Measurements from ENCODE around the gene ENO3. TPM values are rescaled to one million over a fixed set of nuclear protein-coding genes. Genes with fewer than 3 reads are reported as not detected.
A peak's percentile ranks its signal among the peaks of the same experiment; 100 is the strongest.

ENO3 gene
- total RNA-seq, 1 donor from 2014 or later: 0.82 TPM

DNA sequence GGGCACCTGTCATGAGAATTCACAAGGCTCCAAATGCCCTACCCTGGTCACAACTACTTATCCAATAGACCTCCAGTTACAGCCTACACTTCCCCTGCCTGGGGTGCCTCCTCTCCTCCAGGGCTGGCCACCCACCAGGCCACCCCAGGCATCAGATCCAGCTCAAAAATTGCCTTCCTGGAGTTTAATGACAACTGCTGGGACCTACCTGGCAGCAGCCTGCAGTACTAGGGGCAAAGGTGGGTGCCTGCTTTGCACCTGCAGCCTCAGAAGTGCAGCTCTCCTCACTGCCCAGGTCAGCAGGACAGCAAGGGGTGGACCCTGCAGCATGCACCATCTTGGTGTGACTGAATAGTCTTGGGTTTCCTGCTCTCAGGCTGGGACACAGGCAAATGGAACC is 15.3 kb upstream of the ENO3 start:
- DNase-seq (ENCODE audit: low spot score in 2 of 2) (no peak), FAIRE-seq (no peak)

DNA sequence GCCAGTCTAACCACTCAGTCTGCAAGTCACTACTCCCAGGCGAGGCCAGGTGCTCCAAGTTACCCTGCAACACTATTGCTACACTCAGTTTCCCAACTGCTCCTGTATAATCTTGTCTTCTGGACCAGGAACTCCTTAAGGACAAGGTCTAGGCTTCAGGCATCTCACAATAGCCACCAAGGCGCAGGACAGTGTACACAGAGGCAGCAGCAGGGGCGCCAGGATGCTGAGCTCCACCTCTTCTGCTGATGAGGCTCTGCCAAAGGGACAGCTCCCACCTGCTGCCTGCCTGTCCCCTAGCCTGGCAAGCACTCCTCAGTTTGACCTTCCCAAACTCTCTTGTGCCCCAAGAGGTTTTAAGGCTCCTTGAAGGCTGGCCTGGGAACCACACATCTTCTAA is 14.5 kb upstream of the ENO3 start:
- no peak for FAIRE-seq
- no peak for DNase-seq (ENCODE audit: low spot score in 2 of 2)

DNA sequence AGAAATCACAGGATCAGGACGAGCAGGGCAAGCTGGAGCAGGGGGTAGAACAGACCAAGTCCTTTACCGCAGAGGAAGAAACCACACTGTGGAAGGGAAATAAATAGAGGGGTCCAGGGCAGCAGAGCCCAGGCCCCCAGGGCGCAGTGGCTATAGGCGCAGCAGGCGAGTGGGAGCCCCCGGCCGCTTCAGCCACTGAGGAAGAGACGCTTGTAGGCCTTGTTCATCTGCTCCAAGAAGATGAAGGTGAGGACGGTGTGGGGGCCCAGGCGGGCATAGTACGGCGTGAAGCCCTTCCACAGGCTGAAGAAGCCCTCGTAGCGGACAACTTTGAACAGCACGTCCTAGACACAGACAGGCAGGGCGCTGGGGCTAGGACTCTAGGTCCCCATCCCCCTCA is 13.4 kb upstream of the ENO3 start:
- DNase-seq (ENCODE audit: low spot score in 2 of 2): no peak
- FAIRE-seq: no peak

DNA sequence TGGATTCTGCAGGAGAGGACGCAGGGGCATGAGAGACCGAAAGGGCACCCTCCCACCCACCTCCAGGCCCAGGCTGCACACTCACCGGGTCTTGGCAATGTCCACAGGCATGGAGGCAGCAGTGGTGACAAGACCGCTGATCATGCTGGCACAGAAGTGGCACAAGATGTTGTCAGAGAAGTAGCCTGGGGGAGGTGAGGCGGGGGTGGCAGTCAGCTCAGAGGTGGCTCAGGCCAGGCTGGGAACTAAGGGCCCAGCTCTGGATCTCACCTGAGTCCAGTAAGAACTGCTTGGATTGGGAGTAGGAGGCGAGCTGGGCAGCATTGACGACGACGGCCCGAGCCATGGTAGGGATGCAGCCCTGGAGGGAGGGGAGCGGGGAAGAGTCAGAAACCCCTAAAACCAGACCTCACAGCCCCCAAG is 12.8 kb upstream of the ENO3 start:
- FAIRE-seq: no peak
- DNase-seq (ENCODE audit: low spot score in 2 of 2): no peak

DNA sequence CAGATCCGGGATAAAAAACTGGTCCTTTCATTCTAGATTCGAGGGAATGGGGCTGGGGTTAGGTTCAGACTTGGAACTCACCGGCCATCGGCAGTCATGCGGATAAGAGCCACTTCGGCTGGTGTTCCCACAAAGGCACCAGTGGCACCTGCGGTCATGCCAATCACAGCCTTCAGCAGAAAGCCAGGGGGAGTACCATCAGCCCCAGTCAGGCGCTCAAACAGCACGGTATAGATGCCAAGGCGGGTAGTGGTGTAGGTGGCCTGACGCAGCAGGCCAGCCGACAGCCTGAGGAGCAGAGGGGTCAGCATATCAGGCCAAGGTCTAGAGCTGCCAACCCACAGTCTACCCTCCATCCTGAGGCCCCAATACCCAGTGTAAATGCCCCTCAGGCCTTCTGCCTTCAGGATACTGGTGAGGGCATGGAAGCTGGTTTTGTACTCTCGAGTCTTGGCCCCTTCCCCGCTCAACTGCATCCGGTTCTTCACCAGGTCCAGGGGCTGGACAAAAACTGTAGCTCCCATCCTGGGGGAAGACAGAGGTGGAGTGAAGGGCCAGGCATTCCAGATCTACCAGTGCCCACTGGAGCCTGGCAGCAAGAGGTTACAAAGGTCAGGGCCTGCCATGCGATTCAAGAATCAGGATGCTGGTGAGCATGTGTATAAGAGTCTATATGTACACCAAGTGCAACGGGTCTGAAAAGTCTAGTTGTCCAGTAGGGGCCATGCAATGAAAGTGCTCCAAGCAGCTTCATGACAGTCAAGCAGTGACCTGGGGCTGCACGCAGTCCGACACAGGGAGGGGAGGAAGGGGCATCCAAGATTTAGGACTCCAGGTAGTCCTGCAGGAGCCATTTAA is 12.0 kb upstream of the ENO3 start:
- FAIRE-seq: no peak

DNA sequence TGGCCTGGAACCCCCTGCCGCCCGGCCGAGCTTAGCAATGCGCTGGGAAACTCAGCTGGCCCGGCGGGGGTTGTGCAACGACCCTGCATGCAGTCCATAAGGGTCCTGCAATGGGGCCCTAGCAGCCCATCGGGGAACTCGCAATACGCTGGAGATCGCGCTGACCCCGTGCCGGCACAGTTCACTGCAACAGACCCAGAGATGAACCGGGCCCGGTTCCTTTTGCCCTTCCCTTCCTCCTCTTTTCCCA is 11.4 kb upstream of the ENO3 start:
- no peak for DNase-seq (ENCODE audit: low spot score in 2 of 2)
- no peak for FAIRE-seq

More for the DNA sequence above, 12.0 kb upstream of the ENO3 start:
- DNase-seq (ENCODE audit: low spot score in 2 of 2): no peak

DNA sequence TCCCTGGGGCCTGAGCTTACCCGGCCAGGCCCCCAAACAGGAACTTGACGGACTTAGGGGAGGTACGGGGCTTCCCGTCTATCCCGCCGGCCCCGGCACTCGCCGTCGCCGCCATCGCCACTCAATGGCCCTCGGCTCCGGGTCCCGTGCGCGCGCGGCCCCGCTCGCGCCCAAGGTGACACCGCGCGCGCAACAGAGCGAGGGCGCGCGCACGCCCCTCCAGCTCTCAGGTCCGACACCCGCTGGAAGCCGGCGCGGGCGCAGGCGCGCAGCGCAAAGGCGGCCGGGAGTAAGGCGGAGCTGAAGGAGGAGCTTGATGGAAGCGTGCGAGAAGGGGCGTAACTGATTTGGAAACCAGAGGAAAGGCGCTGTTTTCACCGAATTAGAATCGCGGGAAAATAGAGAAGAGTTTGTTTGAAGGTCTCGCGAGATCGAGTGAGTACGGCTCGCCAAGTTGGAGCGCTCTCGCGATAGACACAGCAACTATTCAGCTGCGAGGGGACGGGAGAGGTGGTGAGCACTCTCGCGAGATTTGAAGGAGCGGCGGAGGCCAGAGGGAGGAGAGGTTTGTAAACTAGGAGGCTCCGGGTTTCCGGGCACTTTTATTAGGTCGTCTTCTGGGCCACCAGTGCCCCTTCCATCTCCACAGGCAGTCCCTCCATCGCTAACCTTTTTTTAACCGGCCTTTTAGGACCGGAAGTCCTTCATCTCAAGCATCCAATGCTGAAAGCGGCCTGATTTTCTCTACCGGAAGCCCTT is 10.9 kb upstream of the ENO3 start, which contains the start of the genes RNF167 and SLC25A11:
RNF167 (plus strand) TSS at position 473 of the 759 bp plus-strand sequence. CDS start 642 bp downstream, outside the sequence.
SLC25A11 (minus strand) TSS at position 251 of the 759 bp plus-strand sequence; CDS start at position 115, 136 bp downstream.
- no peak for FAIRE-seq
- DNase-seq (ENCODE audit: low spot score in 2 of 2): peak; percentile 98 to 99

DNA sequence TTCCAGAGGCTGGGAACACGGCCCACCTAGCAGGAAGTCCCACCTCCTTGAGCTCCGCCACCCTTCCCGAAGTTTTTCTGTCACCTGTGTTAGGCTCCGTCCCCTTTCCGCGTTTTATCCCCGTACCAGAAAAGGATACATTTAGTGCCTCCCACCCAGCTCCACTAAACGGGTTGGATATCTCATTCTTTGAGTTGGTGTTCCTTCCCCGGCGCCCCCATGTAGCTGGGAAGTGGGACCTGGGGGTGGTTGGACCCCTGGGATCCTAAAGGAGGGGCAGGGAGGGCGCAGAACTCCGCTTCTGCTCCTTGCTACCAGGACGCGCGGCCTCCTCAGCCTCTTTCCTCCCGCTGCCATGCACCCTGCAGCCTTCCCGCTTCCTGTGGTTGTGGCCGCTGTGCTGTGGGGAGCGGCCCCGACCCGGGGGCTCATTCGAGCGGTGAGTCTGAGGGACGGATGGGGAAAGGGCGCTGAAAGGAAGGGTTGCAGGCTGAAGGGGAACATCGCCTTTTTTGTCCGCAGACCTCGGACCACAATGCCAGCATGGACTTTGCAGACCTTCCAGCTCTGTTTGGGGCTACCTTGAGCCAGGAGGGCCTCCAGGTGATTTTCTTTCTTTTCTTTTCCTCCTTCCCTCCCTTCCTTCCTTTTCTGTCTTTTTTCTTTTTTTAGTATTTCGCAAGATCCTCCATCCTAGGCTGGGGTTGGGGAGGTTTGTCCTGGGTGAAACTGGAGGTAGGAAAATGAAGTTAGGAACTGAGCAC is 10.2 kb upstream of the ENO3 start:
- DNase-seq (ENCODE audit: low spot score in 2 of 2): peak in 1 of 2 donors; percentile 90
- FAIRE-seq: no peak

DNA sequence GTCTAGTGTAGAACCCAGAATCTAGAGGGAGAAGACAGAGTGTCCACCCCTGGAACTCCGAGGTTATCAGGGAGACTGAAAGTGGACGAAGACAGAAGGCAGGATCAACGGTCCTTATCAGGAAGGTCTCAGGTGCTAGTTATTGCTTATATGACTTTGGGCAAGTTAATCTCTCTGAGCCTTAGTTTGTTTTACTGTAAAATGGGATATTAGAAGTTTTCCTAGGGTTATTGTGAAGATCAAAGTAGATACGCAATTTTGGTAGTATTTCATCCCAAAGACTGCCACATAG is 9.7 kb upstream of the ENO3 start:
- DNase-seq (ENCODE audit: low spot score in 2 of 2) (no peak), FAIRE-seq (no peak)

DNA sequence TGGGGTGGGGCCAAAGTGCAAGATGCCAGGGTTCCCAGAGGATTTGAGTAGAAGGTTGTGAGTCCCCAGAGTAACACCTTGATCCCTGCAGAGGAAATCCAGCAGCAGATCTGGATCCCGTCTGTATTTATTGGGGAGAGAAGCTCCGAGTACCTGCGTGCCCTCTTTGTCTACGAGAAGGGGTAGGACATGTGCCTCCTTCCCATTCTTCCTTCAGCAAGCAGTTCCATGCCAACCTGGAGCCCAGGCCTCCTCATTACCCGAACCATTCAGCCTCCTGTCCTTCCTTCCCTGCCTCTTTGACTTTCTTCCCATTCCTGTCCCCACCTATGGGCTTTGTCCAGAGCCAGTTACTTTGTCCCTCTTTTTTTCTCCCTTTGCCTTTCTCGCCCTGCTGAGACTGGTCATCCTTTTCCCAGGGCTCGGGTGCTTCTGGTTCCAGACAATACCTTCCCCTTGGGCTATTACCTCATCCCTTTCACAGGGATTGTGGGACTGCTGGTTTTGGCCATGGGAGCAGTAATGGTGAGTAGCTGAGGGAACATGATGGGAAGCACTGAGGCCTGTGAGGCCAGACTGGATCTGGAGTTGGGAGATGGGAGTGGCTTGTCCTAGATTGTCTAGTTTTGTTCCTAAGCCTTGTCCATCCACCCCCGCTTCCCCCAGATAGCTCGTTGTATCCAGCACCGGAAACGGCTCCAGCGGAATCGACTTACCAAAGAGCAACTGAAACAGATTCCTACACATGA is 8.0 kb upstream of the ENO3 start:
- no peak for FAIRE-seq
- DNase-seq (ENCODE audit: low spot score in 2 of 2): no peak

DNA sequence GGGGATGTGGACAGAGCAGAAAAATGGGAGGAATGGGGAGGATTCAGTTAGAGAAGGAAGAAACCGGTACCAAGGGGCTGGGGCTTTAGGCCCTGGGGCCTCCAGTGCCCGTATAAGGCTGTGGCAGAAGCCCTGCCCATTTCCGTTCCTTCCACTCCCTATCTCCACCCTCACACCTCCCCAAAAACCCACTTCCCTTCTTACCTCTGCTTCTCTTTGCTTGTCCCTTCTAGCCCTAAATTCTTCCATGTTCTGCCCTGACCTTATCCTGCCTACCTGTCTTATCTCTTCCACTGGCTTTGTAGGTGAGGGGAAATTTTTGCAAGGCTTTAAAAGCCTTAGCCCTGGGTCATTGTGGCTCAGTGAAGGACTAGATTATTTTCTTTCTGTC is 6.8 kb upstream of the ENO3 start:
- FAIRE-seq: no peak
- no peak for DNase-seq (ENCODE audit: low spot score in 2 of 2)

DNA sequence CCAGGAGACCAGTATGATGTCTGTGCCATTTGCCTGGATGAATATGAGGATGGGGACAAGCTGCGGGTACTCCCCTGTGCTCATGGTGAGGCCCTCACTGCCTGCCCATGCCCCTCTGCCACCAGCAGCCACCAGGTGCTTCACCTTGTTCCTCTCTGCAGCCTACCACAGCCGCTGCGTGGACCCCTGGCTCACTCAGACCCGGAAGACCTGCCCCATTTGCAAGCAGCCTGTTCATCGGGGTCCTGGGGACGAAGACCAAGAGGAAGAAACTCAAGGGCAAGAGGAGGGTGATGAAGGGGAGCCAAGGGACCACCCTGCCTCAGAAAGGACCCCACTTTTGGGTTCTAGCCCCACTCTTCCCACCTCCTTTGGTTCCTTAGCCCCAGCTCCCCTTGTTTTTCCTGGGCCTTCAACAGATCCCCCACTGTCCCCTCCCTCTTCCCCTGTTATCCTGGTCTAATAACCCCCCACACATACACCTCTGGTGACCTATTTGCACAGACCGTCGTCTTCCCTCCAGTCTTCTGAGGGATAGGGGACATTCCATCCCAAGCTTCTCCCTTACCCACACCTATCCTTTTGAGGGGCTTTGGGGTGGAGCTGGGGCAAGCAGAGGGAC is 6.3 kb upstream of the ENO3 start:
- FAIRE-seq (no peak), DNase-seq (ENCODE audit: low spot score in 2 of 2) (no peak)

DNA sequence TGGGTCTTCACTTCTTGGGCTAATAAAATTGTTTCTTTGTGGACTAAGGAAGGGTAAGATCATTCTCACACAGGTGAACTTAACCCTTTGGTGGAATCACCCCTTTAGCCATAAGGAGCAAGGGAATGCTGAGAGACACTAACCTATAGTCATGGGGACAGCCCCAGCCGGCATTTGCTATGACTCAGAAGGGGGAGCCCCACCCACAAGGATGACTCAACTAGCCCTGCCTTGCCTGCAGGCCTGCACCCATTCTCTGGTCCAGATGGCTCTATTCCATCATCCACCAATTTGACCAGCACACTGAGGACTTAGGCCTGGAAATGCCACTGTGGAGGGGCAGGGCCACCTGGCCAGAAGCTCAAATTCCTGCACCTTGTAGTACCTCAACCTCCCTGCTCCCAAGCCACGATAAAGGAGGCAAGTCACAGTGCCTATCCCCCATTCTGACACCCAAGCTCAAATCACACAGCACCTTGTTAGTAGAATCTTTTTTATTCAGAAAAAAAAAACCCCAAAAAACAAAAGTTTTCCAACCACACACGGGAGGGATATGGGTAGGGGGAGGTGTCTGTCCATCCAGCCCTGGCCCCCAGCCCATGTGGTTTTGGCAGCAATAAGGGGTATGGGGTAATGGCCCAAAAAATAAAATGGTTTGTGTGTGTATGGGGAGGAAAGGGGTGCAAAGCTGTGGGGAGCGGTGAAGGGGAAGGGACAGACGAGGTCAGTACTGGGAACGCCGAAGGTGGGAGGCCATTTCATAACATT is 5.6 kb upstream of the ENO3 start:
- DNase-seq (ENCODE audit: low spot score in 2 of 2) (peak in 1 of 2 donors; percentile 72), FAIRE-seq (no peak)

DNA sequence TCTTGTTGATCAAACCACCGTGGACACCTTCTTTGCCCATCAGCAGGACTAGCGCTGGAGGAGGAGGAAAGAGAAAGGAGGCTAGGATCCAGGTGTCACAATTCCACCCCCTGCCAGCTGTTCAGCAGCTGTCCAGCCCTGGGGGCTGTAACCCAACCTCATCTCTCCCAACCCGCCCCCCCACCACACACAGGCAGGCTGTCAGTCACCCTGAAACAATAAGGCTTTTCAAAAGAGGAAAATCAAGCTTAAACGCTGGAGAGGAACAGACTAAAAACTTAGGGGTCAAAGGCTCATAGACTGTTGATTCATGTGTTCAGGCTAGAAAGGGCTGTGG is 5.0 kb upstream of the ENO3 start:
- DNase-seq (ENCODE audit: low spot score in 2 of 2) (no peak), FAIRE-seq (no peak)

DNA sequence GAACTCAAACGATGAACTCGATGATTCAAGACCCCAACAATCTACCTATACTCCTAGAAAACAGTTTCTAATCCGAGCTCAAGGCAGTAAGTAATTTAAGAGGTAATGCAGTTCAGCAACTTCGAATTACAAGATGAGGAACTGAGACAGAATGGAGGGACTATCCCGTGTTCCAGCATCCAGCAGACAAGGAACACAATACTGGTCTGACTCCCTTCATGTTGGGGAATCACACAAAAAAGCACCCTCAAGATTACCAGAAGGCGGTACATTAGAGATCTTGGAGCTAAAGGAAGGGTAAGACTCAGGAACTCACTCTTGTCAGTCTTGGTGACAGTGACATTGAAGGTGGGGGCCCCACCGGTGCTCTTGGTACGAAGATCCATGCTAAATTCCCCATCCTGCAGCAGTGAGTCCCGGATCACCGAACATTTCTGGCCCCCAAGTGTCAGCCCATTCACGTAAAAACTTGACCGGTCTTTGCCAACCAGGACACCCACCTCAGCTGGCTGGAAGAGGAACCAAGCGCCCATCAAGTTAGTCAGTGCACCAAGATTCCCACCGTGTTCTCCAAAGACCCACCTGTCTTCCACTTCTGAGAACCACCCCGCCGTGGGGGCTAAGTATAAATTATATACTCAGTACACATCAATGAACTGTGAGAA is 4.5 kb upstream of the ENO3 start:
- no peak for FAIRE-seq
- DNase-seq (ENCODE audit: low spot score in 2 of 2): no peak

DNA sequence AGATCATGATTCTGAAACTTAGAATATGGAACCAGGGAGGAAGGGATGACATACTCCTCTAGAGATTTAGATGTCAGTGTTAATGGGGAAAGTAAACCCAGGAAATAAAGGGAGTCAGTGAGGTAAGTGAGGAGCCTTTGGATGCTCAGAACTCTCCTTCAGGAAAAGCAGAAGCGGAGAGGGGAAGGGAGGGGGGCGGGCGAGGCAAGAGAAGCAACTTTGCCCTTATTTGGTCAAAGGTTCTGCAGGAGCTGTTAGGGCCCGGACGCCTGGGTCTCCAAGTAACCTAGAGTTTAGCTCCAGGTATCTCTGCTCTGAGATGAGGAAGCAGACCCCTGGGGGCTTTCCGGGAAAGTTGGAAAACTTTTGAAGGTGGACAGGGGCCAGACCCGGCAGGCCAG is 3.9 kb upstream of the ENO3 start:
- DNase-seq (ENCODE audit: low spot score in 2 of 2) (no peak), FAIRE-seq (no peak)

DNA sequence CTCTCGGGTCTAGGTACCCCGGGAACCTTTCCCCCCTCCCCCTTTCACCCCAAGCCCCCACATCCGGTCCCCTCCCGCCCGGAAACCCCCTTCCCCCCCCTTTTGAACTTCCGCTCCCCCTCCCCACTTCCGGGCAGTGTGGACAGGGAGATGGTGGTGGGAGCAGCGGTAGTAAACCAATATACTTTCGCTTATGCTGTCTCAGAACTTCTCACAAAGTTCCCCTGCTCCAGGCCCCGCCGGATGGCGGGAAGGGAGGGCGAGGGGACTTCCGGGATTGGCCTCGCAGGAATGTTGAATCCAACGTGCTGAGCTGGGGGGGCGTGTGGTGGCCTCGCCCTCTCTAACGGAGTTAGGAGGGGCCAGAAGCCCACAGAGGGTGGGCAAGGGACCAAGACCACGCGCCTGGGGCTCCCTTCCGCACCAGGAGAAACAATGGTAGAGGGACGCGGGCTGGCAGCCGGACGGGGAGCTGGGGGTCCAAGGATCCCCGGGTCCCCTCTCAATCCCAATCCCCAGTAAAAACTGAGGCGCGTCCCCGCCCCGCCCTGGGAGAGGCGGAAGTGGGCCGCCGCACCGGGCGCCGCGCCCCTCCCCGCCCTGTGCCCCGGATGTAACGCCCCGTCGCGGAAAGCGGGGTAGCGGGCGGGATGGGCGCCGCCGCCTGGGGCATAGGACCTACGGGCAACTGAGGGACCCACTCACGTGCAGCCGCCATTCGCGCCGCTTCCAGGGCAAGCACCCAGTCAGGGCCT is 3.3 kb upstream of the ENO3 start:
- peak; percentile 70 to 71 for DNase-seq (ENCODE audit: low spot score in 2 of 2)
- no peak for FAIRE-seq

All from frontal cortex (tissue), 4 donors.